CD4-positive, alpha-beta T cell treated with Interleukin-4 for 4 hours (primary cell): Measurements from ENCODE around the gene DERA.
"Not testable (repeated sequence)": the region's sequence is repeated elsewhere in the genome, so short reads cannot be mapped to it uniquely, and the experiment has no call there.

Experiments
- DNase-seq: peaks from one replicate; pipeline ENCODE4 v3.0.0-alpha.2; 2020

Gene DERA

DNA sequence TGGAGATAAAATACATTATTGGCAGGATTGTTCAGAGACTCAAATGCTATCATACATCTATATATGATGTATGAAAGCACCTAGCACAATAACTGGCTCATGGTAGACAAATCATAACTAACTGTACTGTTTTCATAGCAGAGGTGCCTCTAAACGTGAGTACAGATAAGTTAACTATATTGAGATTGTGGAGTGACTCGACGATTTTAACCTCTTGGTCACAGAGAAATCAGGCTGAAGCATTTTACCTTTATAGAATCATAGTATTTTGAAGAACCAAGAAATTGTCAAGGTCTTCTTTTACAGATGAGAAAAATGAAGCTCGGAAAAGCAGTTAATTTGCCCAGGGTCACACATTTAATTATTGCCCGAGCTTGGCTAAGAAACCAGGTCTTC lies 666 bp upstream of the DERA start:
- no peak for DNase-seq

GRCh38 chr12:15911931-15912330 lies 799 bp downstream of the DERA start:
- DNase-seq: not testable (repeated sequence)

GRCh38 chr12:15914131-15914530 lies 3.0 kb downstream of the DERA start:
- not testable (repeated sequence) for DNase-seq

GRCh38 chr12:15918066-15918465 lies 6.9 kb downstream of the DERA start:
- DNase-seq: no peak

GRCh38 chr12:15919418-15919817 lies 8.3 kb downstream of the DERA start:
- no peak for DNase-seq

- no peak for DNase-seq
Measured at GRCh38 chr12:15924956-15925355, 13.8 kb downstream of the DERA start.

DNA sequence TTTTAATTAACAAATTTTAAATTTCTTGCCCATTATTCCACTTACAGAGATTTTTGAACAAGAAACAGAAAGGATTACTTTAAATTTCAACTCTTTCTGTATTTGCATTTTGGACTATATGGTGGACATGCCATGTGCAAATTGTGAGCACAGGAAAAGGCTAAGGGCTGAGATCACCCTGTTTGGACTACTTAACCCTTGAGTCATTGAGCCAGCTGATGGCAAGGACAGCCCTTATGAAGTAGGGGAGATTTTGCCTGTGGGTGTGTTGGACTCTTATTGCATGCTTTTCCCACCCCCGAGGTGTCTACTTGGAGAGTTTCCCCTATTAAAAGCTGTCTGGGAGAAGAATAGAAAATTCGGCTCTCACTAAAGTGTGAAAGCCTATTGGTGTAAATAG lies 17.2 kb downstream of the DERA start:
- no peak for DNase-seq

- DNase-seq: no peak
Measured at GRCh38 chr12:15928870-15929571, 17.9 kb downstream of the DERA start.

DNA sequence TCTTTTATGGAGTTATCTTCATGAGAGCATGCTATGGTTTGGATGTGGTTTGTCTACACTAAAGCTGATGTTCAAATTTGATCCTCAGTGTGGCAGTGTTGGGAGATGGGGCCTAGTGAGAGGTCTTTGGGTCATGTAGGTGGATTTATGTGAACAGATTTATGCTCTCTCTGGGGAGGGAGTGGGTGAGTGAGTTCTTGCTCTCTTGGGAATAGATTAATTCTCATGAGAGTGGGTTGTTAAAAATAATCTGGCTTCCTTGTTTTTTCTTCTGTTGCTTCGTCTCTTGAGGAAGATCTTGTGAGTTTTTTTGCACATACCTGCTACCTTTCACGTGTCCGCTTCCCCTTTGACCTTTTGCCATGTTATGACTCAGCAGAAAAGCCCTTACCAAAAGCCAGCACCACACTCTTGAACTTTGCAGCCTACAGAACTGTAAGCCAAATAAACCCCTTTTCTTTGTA lies 20.5 kb downstream of the DERA start:
- no peak for DNase-seq

- no peak for DNase-seq
Measured at GRCh38 chr12:15932327-15932726, 21.2 kb downstream of the DERA start.

GRCh38 chr12:15932971-15933370 lies 21.8 kb downstream of the DERA start:
- DNase-seq: no peak

GRCh38 chr12:15933751-15934150 lies 22.6 kb downstream of the DERA start:
- DNase-seq: no peak

- no peak for DNase-seq
Measured at GRCh38 chr12:15936751-15937150, 25.6 kb downstream of the DERA start.

DNA sequence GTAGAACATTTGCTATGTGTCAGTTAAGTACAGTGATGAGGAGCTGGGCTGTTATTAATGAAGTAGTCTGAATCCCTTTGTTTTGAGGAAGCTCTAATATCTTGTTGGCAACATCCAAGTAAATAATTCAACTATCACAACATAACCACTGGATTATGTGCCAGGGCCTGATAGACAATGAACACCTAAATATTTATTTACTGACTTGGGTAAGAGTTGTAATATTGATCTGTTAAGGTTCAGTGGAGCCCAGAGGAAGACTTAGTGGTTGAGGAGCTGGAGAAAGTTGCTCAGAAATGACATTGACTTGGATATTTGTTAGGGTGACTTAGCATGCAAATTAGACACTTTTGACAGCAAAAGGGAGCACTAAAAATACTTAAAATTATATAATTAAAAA lies 26.8 kb downstream of the DERA start:
- no peak for DNase-seq

DNA sequence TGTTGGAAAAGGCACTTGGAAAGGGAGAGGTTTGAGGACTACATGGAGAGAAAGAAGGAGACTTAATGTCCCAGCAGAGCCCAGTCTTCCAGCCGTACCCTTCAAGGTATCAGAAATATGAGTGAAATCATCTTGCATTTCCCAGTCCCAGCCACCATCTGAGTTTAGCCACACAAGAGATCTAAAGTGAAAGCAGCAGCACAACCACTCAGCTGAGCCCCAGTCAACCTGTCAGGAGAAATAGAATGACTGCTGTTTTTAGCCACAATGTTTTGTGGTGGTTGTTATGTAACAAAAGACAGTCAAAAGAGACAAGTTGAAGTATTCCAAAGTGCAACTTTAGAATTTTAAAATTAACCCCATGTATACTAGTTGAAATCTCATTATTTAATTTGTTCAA lies 28.0 kb downstream of the DERA start:
- no peak for DNase-seq

DNA sequence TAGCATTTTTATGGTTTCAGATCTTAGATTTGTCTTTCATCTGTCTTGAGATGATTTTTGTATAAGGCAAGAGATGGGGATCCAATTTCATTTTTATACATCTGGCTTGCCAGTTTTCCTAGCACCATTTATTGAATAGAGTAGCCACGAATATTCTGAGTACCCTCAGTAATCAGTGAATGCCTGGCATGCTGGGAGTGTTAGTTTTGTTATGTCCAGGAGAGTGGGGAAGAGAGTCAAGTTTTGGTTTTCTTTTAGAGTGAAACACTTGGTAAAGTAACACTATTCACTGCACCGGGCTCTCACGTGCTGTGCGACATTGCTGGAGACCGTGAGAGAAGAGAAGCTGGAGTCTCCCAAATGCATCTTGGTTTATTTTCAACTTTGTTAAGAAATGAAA lies 31.3 kb downstream of the DERA start:
- no peak for DNase-seq

- DNase-seq: not testable (repeated sequence)
Measured at GRCh38 chr12:15943519-15943918, 32.4 kb downstream of the DERA start.

DNA sequence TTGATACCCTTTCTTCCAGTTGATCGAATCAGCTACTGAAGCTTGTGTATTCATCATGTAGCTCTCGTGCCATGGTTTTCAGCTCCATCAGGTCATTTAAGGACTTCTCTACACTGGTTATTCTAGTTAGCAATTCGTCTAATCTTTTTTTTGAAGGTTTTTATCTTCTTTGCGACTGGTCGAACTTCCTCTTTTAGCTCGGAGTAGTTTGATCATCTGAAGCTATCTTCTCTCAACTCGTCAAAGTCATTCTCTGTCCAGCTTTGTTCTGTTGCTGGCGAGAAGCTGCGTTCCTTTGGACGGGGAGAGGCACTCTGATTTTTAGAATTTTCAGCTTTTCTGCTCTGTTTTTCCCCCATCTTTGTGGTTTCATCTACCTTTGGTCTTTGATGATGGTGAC lies 37.3 kb downstream of the DERA start:
- DNase-seq: not testable (repeated sequence)

- no peak for DNase-seq
Measured at GRCh38 chr12:15955281-15955680, 44.1 kb downstream of the DERA start.

DNA sequence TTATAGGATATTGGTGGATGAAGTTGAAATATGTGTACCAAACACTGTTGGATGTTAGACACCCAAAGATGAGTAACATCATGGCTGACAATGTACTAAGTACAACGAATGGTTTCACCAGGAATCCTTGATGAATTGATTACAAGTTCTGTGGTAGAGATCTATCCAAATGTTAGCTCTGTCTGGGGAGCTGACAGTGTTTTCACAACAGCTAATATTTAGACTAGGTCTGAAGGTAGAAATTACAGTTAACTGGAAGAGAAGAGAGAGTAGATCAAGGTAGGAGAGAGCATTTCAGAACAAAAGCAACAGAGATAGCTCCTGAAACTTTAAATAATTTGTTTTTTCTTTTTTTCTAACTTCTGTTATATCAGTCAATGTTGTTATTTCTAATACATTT lies 44.9 kb downstream of the DERA start:
- no peak for DNase-seq

DNA sequence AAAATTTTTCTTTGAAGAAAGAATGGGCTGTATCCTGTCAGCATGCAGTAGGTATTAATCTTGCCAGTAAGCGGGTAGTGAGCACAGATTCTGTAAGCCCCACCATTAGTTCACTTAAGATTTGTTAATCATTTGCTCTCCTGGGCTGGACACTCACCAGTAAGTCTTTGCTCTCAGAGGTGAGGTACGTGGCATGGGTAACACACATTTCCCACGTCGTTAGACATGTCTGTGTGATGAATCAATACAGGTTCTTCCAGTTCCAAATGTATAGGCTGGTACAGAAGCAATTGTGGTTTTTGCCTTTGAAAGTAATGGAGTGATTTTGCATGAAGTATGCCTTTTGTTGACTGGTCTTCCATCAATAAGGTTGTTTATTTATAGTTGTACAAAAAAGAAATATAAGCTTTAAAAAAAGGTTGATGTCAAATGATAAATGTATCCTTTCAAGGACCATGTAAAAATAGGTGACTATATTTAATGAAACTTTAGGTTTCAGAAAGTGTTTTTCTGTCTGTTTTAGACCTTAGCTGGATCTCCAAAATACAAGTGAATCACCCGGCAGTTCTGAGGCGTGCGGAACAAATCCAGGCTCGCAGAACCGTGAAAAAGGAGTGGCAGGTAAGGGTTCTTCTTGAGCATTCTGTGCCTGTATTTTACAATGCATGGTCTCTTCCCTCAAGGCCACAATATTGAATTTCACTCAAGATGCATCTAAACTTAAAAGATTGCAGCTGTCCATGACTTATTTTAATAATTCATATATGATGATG lies 45.5 kb downstream of the DERA start:
- no peak for DNase-seq

- DNase-seq: no peak
Measured at GRCh38 chr12:15962760-15963159, 51.6 kb downstream of the DERA start.

GRCh38 chr12:15963271-15963670 lies 52.1 kb downstream of the DERA start:
- no peak for DNase-seq

GRCh38 chr12:15966426-15966825 lies 55.3 kb downstream of the DERA start:
- DNase-seq: no peak

- not testable (repeated sequence) for DNase-seq
Measured at GRCh38 chr12:15967053-15967452, 55.9 kb downstream of the DERA start.
